IMR-90 (cell line): ENCODE results near the gene CCT5. TPM values are rescaled to one million over a fixed set of nuclear protein-coding genes. Genes with fewer than 3 reads are reported as not detected.

Experiments used
- microRNA-seq, 2 experiments: library from miRNA; stranded (forward) in 1 of 2; unstranded in 1 of 2; fragments of 10-50 nt in 1 of 2; fragments of <30 nt in 1 of 2; gene quantifications in 1 of 2; microRNA quantifications in 1 of 2; one replicate each; pipeline versions ENCODE3 to v1.1.0; 2013 to 2020; ENCODE audit not compliant: insufficient read depth in 1 of 2, insufficient read length in 1 of 2, unreplicated experiment in 1 of 2
- polyA plus RNA-seq, 3 experiments: library from polyadenylated mRNA; depleted of rRNA; stranded (reverse); fragments of >200 nt; gene quantifications; 2 replicates each; pipeline ENCODE4 v1.2.3, GENCODE V29; 2012; ENCODE audit warnings: low replicate concordance in 1 of 3
- small RNA-seq, 5 experiments: library from RNA; depleted of rRNA; stranded (forward); fragments of <200 nt; gene quantifications; one replicate each; pipeline ENCODE3, GENCODE V24; 2012
- total RNA-seq: library from RNA; depleted of rRNA; stranded (reverse); fragments of >200 nt; gene quantifications from 2 replicates; pipeline ENCODE4 v1.2.3, GENCODE V29; 2012; rRNA removed

Gene CCT5
- total and polyA plus RNA-seq, 2 of the 4 experiments (the other 2 are of a cell fraction) = 358 to 481 TPM

Small RNA genes within 50 kb of the gene (microRNA-seq; reads per million reads assigned to microRNA genes)
- gene RF00019 (ENCODE audit: insufficient read depth, insufficient read length) = not detected

Small RNA genes within 50 kb of the gene (small RNA-seq; reads per million reads assigned to genes)
- 0 reads per million in 5 experiments for gene RF00019

Other genes with a start within 250 kb of the CCT5 start
- 33.9 and 65.8 TPM in 2 replicates for gene ATPSCKMT, start 392 bp upstream of the CCT5 start, total RNA-seq
- gene ATPSCKMT, start 392 bp upstream of the CCT5 start, polyA plus RNA-seq (2012; rRNA removed) = 17.3 and 29.8 TPM in 2 replicates
- gene CMBL, start 57.6 kb downstream of the CCT5 start, total RNA-seq = 5.0 and 5.8 TPM in 2 replicates
- gene CMBL, start 57.6 kb downstream of the CCT5 start, polyA plus RNA-seq (2012; rRNA removed) = 25.9 and 26.3 TPM in 2 replicates
- gene MARCHF6, start 103.4 kb downstream of the CCT5 start, total RNA-seq = 55.2 and 71.4 TPM in 2 replicates
- gene MARCHF6, start 103.4 kb downstream of the CCT5 start, polyA plus RNA-seq (2012; rRNA removed) = 45.9 and 62.6 TPM in 2 replicates
- gene ROPN1L, start 191.6 kb downstream of the CCT5 start, total RNA-seq = 0.28 and 0.36 TPM in 2 replicates
- 0.34 and 0.50 TPM in 2 replicates for gene ROPN1L, start 191.6 kb downstream of the CCT5 start, polyA plus RNA-seq (2012; rRNA removed)